ENCODE results near the gene LYPD6. TPM values are rescaled to one million over a fixed set of nuclear protein-coding genes. Genes with fewer than 3 reads are reported as not detected.

LYPD6 gene
- total RNA-seq, 1 donor = under 0.01 TPM

DNA sequence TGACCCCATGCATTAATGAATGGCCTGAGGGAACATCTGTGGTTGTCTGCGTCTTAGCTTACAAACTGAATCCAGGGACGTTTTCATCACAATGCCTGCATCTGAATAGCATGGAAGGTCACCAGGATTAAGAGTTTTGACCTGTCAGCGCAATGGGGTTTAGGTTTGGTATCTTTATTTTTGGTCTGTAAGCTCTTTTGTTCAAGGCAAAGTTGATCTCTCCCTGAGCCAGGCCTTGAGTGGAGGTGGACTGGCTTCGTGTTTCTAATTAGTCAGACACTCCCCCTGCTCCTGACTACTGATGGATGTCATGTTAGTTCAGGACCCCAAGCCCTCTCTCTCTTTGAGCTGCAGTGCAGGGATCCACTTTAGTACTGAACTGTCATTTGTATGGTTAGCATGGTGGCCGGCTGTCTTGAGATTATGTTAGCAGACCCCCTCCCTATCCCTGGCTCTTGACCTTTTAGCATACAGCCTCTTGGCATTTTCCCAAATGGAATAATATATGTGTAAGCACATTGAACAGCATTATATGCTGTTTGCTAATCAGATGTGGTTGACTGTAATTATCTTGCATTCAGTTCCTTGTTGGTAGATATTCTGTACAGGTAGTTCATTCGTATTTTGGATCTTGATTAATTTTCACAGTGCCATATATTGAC lies 59.2 kb downstream of the LYPD6 start:
- no peak overlapping the region for H2AFZ ChIP-seq (ENCODE audit: low read length)
- TF ChIP-seq, protein P1, sequence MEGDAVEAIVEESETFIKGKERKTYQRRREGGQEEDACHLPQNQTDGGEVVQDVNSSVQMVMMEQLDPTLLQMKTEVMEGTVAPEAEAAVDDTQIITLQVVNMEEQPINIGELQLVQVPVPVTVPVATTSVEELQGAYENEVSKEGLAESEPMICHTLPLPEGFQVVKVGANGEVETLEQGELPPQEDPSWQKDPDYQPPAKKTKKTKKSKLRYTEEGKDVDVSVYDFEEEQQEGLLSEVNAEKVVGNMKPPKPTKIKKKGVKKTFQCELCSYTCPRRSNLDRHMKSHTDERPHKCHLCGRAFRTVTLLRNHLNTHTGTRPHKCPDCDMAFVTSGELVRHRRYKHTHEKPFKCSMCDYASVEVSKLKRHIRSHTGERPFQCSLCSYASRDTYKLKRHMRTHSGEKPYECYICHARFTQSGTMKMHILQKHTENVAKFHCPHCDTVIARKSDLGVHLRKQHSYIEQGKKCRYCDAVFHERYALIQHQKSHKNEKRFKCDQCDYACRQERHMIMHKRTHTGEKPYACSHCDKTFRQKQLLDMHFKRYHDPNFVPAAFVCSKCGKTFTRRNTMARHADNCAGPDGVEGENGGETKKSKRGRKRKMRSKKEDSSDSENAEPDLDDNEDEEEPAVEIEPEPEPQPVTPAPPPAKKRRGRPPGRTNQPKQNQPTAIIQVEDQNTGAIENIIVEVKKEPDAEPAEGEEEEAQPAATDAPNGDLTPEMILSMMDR (IDR thresholded peaks at IDR 0.05; ENCODE audit: extremely low read depth, low read depth, low read length) = no peak
- H3K4me3 ChIP-seq (ENCODE audit: insufficient read depth, low read length) = no peak overlapping the region
- H3K9me3 ChIP-seq (ENCODE audit: low read depth, low read length) = no peaks in the 10 kb centered on the region
- H3K79me2 ChIP-seq (ENCODE audit: insufficient read depth, low read length) = no peaks in the 10 kb centered on the region
- no peaks in the 10 kb centered on the region for H3K27me3 ChIP-seq (ENCODE audit: insufficient read depth, low read length)
- DNase-seq (ENCODE audit: insufficient read length, low spot score, missing footprints) = no peak
- no peaks in the 10 kb centered on the region for H3K36me3 ChIP-seq (ENCODE audit: insufficient read depth, low read length)
- no peaks in the 10 kb centered on the region for H3K4me1 ChIP-seq (ENCODE audit: insufficient read depth, low read length)
- no peaks in the 10 kb centered on the region for H4K20me1 ChIP-seq (ENCODE audit: insufficient read depth, low read length)
- no peak overlapping the region for H3K4me2 ChIP-seq (ENCODE audit: insufficient read depth, low read length)
- H3K27ac ChIP-seq (ENCODE audit: low read depth, low read length) = no peak overlapping the region

DNA sequence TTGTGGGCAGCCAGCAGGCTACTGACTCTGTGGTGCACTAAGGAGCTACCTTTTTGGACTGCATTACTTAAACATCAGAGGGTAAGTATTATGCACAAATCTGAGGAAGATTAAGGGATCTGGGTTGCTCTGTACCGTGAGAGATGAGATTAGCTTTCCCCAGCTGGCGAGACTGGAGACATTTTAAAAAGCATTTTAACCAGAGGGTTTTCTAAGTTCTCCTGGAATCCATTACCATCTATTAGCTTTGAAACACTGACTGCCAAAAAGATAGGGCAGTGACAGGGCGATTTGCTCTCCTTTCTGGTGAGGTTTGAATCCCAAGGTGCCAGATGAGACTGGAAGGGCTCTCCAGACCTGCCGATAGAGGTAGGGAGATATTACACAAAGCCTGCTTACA lies 63.2 kb downstream of the LYPD6 start:
- H3K4me2 ChIP-seq (ENCODE audit: insufficient read depth, low read length) = no peak overlapping the region
- H3K27ac ChIP-seq (ENCODE audit: low read depth, low read length) = no peak overlapping the region
- H3K4me3 ChIP-seq (ENCODE audit: insufficient read depth, low read length) = no peak overlapping the region
- H3K79me2 ChIP-seq (ENCODE audit: insufficient read depth, low read length) = no peaks in the 10 kb centered on the region
- H3K9me3 ChIP-seq (ENCODE audit: low read depth, low read length) = no peaks in the 10 kb centered on the region
- H2AFZ ChIP-seq (ENCODE audit: low read length) = no peak overlapping the region
- no peaks in the 10 kb centered on the region for H3K36me3 ChIP-seq (ENCODE audit: insufficient read depth, low read length)
- TF ChIP-seq, protein P1 (IDR thresholded peaks at IDR 0.05; ENCODE audit: extremely low read depth, low read depth, low read length) = no peak
- no peaks in the 10 kb centered on the region for H3K27me3 ChIP-seq (ENCODE audit: insufficient read depth, low read length)
- H3K4me1 ChIP-seq (ENCODE audit: insufficient read depth, low read length) = no peaks in the 10 kb centered on the region
- H4K20me1 ChIP-seq (ENCODE audit: insufficient read depth, low read length) = no peaks in the 10 kb centered on the region
- DNase-seq (ENCODE audit: insufficient read length, low spot score, missing footprints) = no peak

DNA sequence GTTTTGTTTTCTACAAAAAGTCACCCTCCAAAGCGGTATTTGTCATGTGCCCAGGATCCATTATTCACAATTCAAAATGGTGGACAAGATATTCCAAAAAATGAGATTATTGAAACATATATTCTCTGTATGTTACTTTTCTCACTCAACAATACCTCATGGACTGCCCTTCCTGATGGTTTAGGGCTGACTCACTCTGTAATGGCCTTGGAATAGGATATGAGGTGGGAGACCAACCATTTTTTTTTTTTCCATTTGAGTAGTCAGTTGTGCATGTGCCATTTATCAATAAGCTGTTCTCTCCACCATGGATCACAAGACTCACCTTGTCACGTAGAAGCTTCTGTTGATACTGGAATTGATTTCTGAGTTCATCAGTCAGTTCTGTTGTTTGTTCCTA lies 64.5 kb downstream of the LYPD6 start:
- no peak overlapping the region for H2AFZ ChIP-seq (ENCODE audit: low read length)
- no peak for DNase-seq (ENCODE audit: insufficient read length, low spot score, missing footprints)

DNA sequence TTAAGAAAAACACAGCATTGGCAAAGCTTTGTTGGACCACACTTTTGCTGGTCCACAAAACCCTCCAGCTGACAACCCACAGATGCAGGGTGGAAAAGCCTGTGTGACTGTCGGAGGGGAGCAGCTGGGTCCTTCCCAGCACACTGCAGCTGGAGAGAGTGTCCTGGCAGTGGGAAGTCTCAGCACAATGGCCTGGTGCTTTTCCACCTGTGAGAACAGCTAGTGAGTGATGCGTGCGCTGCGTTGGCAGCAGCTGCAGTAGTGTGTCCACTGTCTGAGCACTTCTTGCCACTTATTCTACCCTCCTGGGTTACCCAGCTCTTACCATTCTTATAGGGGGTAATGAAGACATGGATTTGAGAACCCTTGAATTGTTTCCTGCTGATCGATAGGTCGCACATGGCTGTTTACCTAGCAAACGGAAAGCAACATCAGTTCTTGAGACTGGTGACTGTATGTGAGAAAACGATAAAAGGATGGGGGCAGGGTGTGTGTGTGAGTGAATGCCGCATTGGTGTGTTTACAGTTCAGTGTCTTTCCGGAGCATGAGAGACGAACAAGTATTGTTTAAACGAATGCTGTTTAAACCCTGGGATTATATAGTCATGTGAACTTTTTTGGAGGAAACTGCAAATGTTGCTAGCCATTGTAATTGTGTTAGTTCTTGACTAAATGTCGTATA lies 69.7 kb downstream of the LYPD6 start:
- no peak overlapping the region for H3K27ac ChIP-seq (ENCODE audit: low read depth, low read length)
- no peak overlapping the region for H3K4me2 ChIP-seq (ENCODE audit: insufficient read depth, low read length)
- H3K79me2 ChIP-seq (ENCODE audit: insufficient read depth, low read length) = no peaks in the 10 kb centered on the region
- no peaks in the 10 kb centered on the region for H3K9me3 ChIP-seq (ENCODE audit: low read depth, low read length)
- TF ChIP-seq, protein P1 (IDR thresholded peaks at IDR 0.05; ENCODE audit: extremely low read depth, low read depth, low read length) = no peak
- H3K4me1 ChIP-seq (ENCODE audit: insufficient read depth, low read length) = no peaks in the 10 kb centered on the region
- H3K36me3 ChIP-seq (ENCODE audit: insufficient read depth, low read length) = no peaks in the 10 kb centered on the region
- H2AFZ ChIP-seq (ENCODE audit: low read length) = no peak overlapping the region
- H3K4me3 ChIP-seq (ENCODE audit: insufficient read depth, low read length) = no peak overlapping the region
- no peak for DNase-seq (ENCODE audit: insufficient read length, low spot score, missing footprints)
- H3K27me3 ChIP-seq (ENCODE audit: insufficient read depth, low read length) = no peaks in the 10 kb centered on the region
- no peaks in the 10 kb centered on the region for H4K20me1 ChIP-seq (ENCODE audit: insufficient read depth, low read length)

More for the DNA sequence above, 64.5 kb downstream of the LYPD6 start:
- H3K27ac ChIP-seq (ENCODE audit: low read depth, low read length) = no peak overlapping the region
- no peak overlapping the region for H3K4me3 ChIP-seq (ENCODE audit: insufficient read depth, low read length)
- no peaks in the 10 kb centered on the region for H3K4me1 ChIP-seq (ENCODE audit: insufficient read depth, low read length)
- H4K20me1 ChIP-seq (ENCODE audit: insufficient read depth, low read length) = no peaks in the 10 kb centered on the region
- H3K4me2 ChIP-seq (ENCODE audit: insufficient read depth, low read length) = no peak overlapping the region
- H3K79me2 ChIP-seq (ENCODE audit: insufficient read depth, low read length) = no peaks in the 10 kb centered on the region
- TF ChIP-seq, protein P1 (IDR thresholded peaks at IDR 0.05; ENCODE audit: extremely low read depth, low read depth, low read length) = no peak
- no peaks in the 10 kb centered on the region for H3K27me3 ChIP-seq (ENCODE audit: insufficient read depth, low read length)
- no peaks in the 10 kb centered on the region for H3K36me3 ChIP-seq (ENCODE audit: insufficient read depth, low read length)
- no peaks in the 10 kb centered on the region for H3K9me3 ChIP-seq (ENCODE audit: low read depth, low read length)
